Mucosa of rectum (tissue), 2 donors: ENCODE measurements around the gene KRTAP22-2.

Source experiments
- H3K27ac ChIP-seq, 2 donors: one replicate each; pipeline ENCODE4 v1.7.0; 2013; ENCODE audit warnings: inconsistent platforms in 2 of 2, low read depth in 2 of 2, low read length in 2 of 2
- H3K27me3 ChIP-seq, 2 donors: one replicate each; pipeline ENCODE4 v1.7.0; 2013; ENCODE audit warnings: low read length in 2 of 2; ENCODE audit not compliant: control insufficient read depth in 2 of 2, insufficient read depth in 2 of 2
- H3K36me3 ChIP-seq, 2 donors: one replicate each; pipeline ENCODE4 v1.7.0; 2013; ENCODE audit warnings: low read length in 2 of 2; ENCODE audit not compliant: control insufficient read depth in 2 of 2, insufficient read depth in 2 of 2
- H3K4me1 ChIP-seq, 2 donors: one replicate each; pipeline ENCODE4 v1.7.0; 2013; ENCODE audit warnings: low read length in 2 of 2, mild to moderate bottlenecking in 1 of 2; ENCODE audit not compliant: control insufficient read depth in 2 of 2, insufficient read depth in 2 of 2
- H3K4me3 ChIP-seq, 2 donors: one replicate each; pipeline ENCODE4 v1.7.0; 2013; ENCODE audit warnings: low read length in 2 of 2
- H3K9ac ChIP-seq, 2 donors: one replicate each; pipeline ENCODE4 v1.7.0; 2013; ENCODE audit warnings: low read length in 2 of 2, low read depth in 1 of 2, mild to moderate bottlenecking in 1 of 2
- H3K9me3 ChIP-seq, 2 donors: one replicate each; pipeline ENCODE4 v1.7.0; 2013; ENCODE audit warnings: low read length in 2 of 2; ENCODE audit not compliant: control insufficient read depth in 2 of 2
- donor health status: healthy.
- donor health status: Normal muscosa, but diverticular disease.

The KRTAP22-2 gene

DNA sequence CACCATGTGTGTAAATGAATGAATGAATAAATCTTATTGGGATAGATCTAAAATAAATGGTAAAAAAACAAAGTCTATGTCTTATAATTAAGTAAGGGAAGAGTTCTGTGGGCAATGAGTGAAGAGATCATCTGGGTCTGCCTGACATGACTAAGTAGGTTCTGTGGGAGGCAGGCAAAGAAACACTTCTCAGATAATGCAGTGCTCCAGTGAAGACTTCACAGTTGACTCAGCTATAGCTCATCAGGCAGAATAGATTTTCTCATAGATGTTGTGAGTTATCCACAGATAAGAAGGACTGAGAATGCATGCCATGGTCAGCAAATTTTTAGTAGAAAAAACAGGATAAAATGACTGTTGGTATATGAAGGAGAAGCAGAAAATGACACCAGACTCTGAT, 12.4 kb downstream of the KRTAP22-2 start:
- H3K9me3 ChIP-seq, result no peaks in the 10 kb centered on the region
- no peak overlapping the region for H3K4me3 ChIP-seq
- no peaks in the 10 kb centered on the region for H3K4me1 ChIP-seq
- no peak overlapping the region for H3K27ac ChIP-seq
- H3K9ac ChIP-seq, result no peak overlapping the region
- no peaks in the 10 kb centered on the region for H3K27me3 ChIP-seq
- no peaks in the 10 kb centered on the region for H3K36me3 ChIP-seq

DNA sequence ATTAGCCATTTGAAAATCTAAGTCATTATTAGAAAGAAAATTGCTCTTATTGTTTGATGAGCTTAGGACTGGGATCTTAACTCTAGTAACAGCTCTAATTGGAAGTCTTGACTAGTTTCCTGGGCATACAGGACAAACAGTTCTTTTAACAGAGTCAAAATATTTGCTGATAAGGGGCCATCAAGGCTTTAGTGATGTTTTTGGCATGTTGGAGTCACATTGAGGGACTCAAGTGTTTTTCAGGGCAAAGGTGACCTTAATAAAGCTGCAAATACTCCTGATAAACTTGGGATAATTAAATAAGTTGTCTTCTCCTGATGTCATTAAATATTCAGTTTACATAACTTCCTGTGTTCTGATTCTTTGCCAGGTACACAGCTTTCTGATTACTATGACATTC, 22.6 kb downstream of the KRTAP22-2 start:
- no peak overlapping the region for H3K4me3 ChIP-seq
- peaks cover 0 to 2% of the 10 kb centered on the region in 2 donors for H3K9me3 ChIP-seq
- H3K36me3 ChIP-seq, result no peaks in the 10 kb centered on the region
- H3K27me3 ChIP-seq, result no peaks in the 10 kb centered on the region
- H3K9ac ChIP-seq, result no peak overlapping the region
- H3K4me1 ChIP-seq, result no peaks in the 10 kb centered on the region
- no peak overlapping the region for H3K27ac ChIP-seq

GRCh38 chr21:30563630-30564029, 26.6 kb downstream of the KRTAP22-2 start:
- H3K9me3 ChIP-seq, result no peaks in the 10 kb centered on the region
- no peak overlapping the region for H3K4me3 ChIP-seq
- H3K27ac ChIP-seq, result no peak overlapping the region
- H3K36me3 ChIP-seq, result no peaks in the 10 kb centered on the region
- no peaks in the 10 kb centered on the region for H3K27me3 ChIP-seq
- H3K9ac ChIP-seq, result no peak overlapping the region
- no peaks in the 10 kb centered on the region for H3K4me1 ChIP-seq

DNA sequence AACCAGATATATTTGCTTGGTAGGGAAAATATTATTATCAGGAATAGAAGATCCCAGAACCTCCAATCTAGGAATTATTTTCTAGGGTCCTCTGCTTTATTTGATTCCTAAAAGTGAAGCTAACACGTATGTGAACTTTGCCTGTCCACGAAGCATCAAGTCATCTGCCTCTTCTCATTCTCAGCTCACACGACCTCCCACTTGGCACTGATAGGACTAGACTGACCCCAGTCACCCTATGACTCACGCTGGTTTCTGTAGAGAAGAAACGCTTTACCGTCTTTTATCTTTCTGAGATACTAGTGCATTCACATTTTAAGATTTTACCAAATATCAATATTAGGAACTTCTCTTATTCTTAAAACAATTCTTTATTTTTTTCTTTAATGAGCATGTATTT, 27.1 kb downstream of the KRTAP22-2 start:
- no peaks in the 10 kb centered on the region for H3K27me3 ChIP-seq
- H3K27ac ChIP-seq, result no peak overlapping the region

DNA sequence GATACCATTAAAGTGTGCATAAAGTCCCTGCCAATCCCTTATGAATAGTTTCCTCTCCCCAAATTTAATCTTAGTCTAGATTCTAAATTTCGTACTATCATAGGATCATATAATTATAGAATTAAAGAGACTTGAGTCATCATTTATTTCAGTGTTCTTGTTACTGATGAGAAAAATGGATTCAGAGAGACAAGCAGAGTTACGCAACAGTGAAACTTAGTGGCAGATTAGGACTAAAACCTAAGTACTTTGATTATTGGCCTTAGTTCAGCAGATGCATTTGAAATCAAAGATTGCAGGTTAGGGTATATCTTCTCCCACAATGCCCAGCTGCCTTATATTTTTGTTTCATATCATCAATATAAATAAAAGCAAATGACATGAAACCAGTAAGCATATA, 28.2 kb downstream of the KRTAP22-2 start:
- Histone ChIP-seq H3K9me3 (no peaks in the 10 kb centered on the region), H3K4me1 (no peaks in the 10 kb centered on the region), H3K36me3 (no peaks in the 10 kb centered on the region), H3K27ac (no peak overlapping the region), H3K9ac (no peak overlapping the region), H3K27me3 (no peaks in the 10 kb centered on the region), H3K4me3 (no peak overlapping the region)

More for the DNA sequence above, 27.1 kb downstream of the KRTAP22-2 start:
- Histone ChIP-seq H3K9me3 (no peaks in the 10 kb centered on the region), H3K4me3 (no peak overlapping the region), H3K9ac (no peak overlapping the region), H3K4me1 (no peaks in the 10 kb centered on the region), H3K36me3 (no peaks in the 10 kb centered on the region)

GRCh38 chr21:30561264-30561895, 28.8 kb downstream of the KRTAP22-2 start, which contains the start of gene KRTAP19-7:
KRTAP19-7 (minus strand) TSS chr21:30561314; CDS start chr21:30561289, 25 bp downstream.
- Histone ChIP-seq H3K9ac (no peak within 1 kb of the TSS), H3K27me3 (no peaks in the 10 kb centered on the region), H3K27ac (no peak within 1 kb of the TSS)

GRCh38 chr21:30555095-30555494, 35.1 kb downstream of the KRTAP22-2 start:
- no peaks in the 10 kb centered on the region for H3K9me3 ChIP-seq
- no peaks in the 10 kb centered on the region for H3K27me3 ChIP-seq
- H3K4me1 ChIP-seq, result no peaks in the 10 kb centered on the region
- H3K27ac ChIP-seq, result no peak overlapping the region
- H3K36me3 ChIP-seq, result no peaks in the 10 kb centered on the region
- H3K9ac ChIP-seq, result no peak overlapping the region
- no peak overlapping the region for H3K4me3 ChIP-seq

More at GRCh38 chr21:30561264-30561895, 28.8 kb downstream of the KRTAP22-2 start, which contains the start of gene KRTAP19-7:
- no peaks in the 10 kb centered on the region for H3K36me3 ChIP-seq
- H3K4me1 ChIP-seq, result no peaks in the 10 kb centered on the region
- H3K9me3 ChIP-seq, result no peaks in the 10 kb centered on the region
- H3K4me3 ChIP-seq, result no peak within 1 kb of the TSS

DNA sequence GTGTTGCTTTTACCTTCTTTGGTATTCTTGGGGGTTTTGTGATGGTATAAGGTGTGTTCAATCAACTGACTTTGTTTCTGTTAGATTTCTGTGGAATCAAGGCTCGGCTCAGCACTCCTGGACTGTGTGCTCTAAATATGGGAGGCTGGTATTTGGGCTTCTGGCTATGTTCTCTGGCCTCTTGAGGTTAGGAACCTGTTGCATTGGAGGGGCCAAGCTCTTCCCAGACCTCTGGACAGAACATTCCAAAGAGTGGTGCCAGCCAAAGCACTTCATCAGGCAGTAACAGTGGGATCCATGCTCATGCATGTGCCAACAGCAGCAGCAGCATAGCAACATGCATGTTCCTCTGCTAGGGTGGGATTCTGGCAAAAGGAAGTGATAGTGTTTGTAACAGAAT, 37.4 kb downstream of the KRTAP22-2 start:
- Histone ChIP-seq H3K27me3 (no peaks in the 10 kb centered on the region), H3K9ac (no peak overlapping the region), H3K4me1 (no peaks in the 10 kb centered on the region), H3K9me3 (no peaks in the 10 kb centered on the region), H3K27ac (no peak overlapping the region), H3K36me3 (no peaks in the 10 kb centered on the region), H3K4me3 (no peak overlapping the region)

DNA sequence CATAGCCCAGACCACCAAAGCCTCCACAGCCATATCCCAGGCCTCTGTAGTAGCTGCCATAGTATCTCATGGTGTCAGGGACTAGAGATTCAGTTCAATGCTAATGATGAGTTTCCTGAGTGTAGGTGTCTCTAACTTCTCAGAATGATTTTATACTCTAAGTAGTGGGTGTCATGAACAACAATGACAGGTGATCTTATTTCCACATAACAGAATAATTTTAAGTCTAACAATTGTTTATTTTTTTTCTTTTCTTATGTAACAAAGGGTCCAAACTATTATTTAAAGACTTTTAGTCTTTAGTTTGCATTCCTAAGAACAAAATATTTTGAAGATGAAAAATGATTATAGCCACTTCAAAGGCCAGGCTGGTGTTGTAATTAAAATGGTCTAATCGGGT, 48.4 kb downstream of the KRTAP22-2 start, which contains the start of gene KRTAP19-6:
Gene KRTAP19-6 (minus strand): TSS at position 101 of the 400 bp plus-strand sequence. CDS start 31 bp downstream, at position 70.
- Histone ChIP-seq H3K4me1 (no peaks in the 10 kb centered on the region), H3K9me3 (no peaks in the 10 kb centered on the region), H3K36me3 (no peaks in the 10 kb centered on the region), H3K4me3 (no peak within 1 kb of the TSS), H3K27me3 (no peaks in the 10 kb centered on the region), H3K9ac (no peak within 1 kb of the TSS), H3K27ac (no peak within 1 kb of the TSS)
